ENCODE results near the gene TSSK1B.
"Not testable (repeated sequence)": the region's sequence is repeated elsewhere in the genome, so short reads cannot be mapped to it uniquely, and the experiment has no call there.

The TSSK1B gene, protein sequence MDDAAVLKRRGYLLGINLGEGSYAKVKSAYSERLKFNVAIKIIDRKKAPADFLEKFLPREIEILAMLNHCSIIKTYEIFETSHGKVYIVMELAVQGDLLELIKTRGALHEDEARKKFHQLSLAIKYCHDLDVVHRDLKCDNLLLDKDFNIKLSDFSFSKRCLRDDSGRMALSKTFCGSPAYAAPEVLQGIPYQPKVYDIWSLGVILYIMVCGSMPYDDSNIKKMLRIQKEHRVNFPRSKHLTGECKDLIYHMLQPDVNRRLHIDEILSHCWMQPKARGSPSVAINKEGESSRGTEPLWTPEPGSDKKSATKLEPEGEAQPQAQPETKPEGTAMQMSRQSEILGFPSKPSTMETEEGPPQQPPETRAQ
- 0 reads per million in 18 experiments for total RNA-seq

DNA sequence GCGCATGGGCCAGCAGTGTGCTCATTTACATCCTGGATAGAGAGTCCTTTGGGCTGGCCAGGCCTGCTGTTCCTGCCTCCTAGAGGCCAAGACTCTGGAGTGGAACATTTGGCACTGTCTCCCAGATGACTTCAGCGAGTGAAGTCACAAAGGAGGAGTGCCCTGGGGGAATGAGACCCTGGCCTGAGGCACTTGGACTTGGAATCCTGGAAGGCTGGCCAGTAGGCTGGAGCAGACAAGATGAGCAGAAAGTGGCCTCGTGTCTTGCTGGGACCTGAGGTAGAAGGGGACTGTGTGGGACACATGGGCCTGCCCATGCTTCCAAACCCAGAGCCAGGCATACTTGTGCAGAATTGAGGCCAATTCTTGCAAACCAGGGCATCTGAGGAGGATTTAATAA is at the start of gene TSSK1B:
TSSK1B (minus strand) TSS at position 101 of the 400 bp plus-strand sequence. CDS start 150 bp downstream, outside the sequence.
- DNase-seq = no peak

DNA sequence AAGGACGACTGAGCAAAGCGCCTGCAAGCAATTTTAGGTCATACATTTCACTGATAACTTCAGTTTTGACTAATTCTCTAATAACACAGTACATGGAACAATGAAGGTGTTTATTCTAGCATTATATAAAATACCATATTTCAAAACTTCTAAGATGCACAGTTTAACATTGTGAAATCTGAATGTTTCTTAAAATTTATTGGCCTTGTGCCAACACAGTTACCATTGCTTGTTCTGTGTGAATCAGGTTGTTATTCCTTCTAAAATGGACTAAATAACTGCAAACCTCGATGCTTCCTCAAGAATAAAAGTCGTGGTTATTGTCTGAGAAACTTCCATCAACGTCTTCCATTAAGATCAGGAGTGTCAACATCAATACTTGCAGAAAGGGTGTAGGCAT is 45.5 kb upstream of the TSSK1B start:
- DNase-seq = no peak

DNA sequence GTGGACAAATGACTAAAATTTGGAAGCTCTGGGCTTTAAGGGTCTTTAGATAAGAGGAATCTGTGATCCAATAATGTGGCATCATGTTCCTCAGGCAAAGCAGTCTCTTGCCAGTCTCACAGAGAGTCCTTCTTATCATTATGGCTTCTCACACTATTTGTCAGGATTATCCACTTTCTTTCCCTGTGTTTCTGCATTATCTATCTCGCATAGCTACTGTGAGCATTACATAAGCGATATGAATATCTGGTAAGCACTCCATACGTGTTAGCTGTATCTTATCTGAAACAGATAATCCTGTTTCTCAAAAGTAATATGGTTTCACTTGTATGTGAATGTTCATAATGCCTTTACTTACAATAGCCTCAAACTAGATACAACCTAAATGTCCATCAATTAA is 43.9 kb upstream of the TSSK1B start:
- no peak for DNase-seq

DNA sequence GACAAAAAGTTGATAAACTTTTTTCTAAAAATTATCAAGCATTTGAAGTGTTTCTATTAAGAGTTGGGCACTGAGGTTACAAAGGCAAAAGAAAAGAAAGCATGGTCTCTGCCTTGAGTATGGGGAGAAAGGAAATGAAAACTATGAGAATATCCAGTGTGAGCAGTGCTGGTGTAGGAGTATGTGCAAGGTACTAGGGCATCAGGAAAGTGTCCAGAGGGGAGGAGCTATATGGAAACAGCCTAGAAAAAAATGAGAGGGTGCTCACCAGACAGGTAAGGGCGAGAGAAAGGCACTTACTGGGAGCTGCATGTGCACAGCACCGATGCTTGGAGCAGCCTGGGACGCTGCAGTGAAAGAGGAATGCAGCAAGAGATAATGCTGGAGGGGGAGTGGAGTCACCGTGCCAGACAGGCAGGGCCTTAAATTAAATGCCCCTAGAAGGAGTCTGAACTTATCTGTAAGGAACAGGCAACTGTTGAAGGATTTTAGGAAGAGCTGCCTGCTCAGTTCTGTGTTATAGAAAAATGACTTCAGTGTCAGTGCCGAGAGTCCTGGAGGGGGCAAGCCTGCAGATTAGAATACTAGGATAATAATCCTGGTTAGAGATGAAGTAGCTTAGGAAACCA is 39.4 kb upstream of the TSSK1B start:
- DNase-seq = no peak

DNA sequence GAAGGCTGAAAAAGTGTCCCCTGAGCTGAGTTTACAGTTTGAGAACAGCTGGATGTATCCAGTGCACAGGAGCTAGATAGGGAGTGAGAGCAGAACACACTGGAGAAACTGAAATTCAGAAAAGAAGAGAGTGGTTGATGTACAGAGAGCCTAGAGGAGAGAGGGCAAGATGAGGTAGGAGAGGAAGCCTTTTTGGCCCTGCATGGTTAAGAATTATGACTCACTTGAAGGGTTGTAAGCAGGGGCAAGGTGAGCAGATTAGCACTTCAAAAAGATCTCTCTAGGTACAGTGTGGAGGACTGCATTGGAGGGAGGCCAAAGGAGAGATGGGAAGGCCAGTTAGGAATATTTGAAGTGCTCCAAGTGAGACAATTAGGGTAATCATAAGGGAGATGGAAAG is 28.2 kb upstream of the TSSK1B start:
- no peak for DNase-seq

DNA sequence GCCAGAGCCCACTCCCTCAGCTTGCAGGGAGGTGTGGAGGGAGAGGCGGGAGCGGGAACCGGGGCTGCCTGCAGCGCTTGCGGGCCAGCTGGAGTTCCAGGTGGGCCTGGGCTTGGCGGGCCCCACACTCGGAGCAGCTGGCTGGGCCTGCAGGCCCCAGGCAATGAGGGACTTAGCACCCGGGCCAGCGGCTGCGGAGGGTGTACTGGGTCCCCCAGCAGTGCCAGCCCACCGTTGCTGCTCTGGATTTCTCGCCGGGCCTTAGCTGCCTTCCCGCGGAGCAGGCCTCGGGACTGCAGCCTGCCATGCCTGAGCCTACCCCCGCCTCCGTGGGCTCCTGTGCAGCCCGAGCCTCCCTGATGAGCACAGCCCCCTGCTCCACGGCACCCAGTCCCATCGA is 22.3 kb upstream of the TSSK1B start:
- DNase-seq = not testable (repeated sequence)

DNA sequence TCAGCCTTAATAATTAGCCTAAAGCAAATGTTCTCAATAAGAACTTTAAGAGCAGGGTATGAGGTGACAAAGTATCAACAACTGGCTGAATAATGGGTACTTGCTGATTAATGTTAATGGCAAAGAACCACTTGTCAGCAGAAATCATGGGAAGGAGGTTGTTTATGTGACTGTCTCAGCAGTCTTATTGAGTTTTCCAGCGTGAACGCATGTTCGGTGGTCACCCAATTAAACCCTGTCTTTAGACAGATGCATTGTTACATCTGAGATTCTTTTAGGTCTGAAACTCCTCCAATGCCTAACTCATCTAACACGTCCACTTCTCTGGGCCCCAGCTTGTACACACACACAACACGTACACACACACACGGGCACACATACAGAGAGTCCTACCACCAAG is 18.2 kb upstream of the TSSK1B start:
- no peak for DNase-seq

DNA sequence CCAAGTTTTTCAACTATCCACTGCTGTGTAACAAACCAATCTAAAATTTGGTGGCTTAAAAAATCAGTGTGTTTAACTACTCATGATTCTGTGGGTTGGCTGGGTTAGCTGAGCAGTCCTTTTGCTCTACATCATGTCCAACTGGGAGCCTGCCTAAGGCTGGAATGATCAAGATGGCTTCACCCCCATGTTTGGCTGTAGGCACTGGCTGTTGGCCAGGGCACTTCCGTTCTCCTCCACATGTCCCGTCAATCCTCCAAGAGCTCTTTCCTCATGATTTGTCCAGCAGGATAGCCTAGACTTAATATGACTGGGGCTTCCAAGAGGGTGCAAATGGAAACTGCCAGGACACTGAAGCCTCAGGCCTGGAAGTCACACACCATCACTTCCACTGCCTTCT is 17.0 kb upstream of the TSSK1B start:
- DNase-seq = no peak

DNA sequence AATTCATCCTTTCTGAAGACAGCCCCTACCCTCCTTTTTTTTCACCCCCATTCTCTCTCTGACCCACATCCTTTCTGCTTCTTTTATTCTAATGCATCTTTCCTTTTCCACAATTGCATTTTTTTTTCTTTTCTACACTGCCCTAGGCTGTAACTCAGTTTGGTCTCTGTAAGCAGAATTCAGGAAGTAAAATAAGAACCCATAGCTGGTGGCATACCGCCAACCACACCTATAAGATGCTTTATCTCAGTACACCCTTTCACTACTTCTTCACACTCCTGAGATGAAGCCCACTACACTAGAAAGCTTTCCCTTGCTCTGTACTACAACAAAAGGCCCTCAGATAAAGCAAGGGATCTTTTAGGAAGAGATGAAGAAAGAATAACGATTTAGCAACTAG is 16.1 kb upstream of the TSSK1B start:
- no peak for DNase-seq

DNA sequence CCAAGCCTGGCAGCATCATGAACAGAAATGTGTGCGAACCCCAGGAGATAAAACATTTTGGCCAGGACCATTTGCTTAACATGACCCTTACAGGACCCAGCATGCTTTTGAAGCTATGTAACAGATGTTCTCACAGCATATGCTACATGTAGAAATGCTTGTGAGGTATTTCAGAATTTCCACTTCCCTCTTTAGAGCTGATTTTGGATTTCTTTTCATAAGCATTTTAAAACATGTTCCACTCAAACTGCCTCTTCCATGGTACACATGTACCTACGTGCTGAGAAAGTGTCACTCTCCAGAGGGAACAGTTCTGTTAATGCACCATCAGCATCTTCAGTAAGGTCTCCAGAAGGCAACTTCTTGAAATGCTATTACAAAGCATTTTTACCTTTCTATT is 15.7 kb upstream of the TSSK1B start:
- no peak for DNase-seq

DNA sequence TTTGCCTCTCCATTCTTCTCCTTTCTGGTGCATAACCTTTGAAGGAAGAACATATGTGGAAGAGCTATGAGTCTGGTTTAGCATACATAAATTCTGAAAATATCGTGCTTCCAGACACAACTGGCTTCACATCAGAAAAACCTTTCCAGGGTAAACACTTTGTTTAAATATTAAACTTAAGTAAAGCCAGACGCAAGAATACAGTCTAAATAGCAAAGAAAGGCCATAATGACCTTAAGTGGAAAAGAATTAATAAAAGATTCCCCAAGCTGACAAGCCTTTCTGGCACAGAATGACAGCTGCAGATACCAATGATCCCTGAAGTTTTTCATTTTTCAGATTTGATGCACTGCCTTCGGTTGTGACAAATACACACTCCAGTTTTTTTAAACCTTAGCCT is 13.5 kb upstream of the TSSK1B start:
- DNase-seq = no peak

DNA sequence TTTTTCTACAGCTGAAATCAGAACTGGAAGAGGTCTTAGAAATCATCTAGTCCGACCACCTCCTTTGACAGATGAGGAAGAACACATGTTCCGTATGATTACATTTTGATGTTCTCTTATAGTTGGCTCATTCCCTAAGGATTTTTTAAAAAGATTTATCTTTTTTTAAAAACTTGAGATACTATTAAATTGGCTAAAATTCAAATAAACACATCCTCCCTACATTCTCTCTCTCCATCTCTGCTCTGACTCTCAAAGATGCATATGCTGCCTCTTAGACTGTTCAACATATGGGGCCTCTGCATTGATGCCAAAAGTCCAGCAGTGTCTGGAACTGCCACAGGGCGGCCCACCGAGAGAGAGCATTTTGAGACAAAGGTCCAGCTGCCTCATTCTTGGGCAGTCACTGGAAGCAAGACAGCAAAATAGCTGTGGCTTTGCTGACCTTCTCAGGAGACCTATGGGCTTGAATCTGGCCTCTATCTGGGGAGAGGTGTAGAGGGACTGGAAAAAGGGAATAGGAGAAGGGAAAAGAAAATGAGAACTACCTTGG is 12.8 kb upstream of the TSSK1B start:
- DNase-seq = no peak

DNA sequence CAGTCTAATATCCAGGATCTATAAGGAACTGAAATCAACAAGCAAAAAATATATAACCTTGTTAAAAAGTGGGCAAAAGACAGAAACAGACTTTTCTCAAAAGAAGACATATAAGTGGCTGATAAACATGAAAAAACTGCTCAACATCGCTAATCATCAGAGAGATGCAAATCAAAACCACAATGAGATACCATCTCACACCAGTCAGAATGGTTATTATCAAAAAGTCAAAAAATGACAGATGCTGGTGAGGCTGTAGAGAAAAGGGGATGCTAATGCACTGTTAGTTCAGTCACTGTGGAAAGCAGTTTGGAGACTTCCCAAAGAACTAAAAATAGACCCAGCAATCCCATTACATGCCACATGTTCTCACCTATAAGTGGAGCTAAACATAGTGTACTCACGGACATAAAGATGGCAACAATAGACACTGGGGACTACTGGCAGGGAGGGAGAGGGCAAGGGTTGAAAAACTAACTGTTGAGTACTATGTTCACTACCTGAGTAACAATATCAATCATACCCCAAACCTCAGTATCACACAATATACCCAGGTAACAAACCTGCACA is 11.7 kb upstream of the TSSK1B start:
- DNase-seq = no peak

DNA sequence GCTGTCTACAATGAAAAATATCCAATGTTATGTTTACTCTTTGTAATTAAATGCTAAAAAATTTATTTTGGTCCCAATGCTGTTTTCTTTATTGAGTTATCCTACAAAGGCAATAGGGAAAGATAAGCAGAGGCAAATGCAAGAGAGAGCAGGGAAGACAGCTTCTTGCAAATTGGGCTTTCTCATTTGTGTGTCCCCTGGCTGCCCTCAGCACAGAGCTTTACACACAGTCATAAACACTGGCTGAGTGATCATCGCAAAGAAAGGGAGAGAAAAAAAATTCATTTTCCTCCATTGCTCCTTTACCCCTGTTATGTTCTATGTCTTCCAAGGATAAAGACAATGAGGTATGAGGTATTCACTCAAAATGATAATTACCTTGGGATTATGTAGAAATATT is 2.3 kb upstream of the TSSK1B start:
- DNase-seq = no peak

DNA sequence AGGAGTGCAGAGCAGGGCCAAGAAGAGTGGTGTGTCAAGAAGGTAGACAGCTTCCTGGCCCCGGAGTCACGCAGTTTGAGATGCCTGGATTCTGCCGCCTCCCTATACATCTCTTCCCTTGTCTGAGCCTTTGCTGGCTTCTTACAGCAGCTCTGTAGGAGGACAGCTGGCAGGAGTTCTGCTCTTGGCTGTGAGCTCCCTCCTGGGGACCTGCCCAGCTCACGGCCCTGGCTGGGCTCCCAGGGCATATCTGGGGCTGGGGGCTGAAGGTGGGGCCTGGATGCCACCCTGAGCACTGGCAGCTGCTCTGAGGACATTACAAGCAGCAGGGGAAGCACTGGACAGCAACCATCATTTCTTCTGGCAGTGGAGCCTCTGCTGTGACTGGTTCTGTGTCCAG is 786 bp upstream of the TSSK1B start:
- no peak for DNase-seq

DNA sequence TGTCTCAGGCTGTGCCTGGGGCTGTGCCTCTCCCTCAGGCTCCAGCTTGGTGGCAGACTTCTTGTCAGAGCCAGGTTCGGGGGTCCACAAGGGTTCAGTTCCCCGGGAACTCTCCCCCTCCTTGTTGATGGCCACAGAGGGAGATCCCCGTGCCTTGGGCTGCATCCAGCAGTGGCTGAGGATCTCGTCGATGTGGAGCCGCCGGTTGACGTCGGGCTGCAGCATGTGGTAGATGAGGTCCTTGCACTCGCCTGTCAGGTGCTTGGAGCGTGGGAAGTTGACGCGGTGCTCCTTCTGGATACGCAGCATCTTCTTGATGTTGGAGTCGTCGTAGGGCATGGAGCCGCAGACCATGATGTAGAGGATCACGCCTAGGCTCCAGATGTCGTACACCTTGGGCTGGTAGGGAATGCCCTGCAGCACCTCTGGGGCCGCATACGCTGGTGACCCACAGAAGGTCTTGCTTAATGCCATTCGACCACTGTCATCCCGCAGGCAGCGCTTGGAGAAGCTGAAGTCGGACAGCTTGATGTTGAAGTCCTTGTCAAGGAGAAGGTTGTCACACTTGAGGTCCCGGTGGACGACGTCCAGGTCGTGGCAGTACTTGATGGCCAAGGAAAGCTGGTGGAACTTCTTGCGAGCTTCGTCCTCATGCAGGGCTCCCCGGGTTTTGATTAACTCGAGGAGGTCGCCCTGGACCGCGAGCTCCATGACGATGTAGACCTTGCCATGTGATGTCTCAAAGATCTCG is 752 bp downstream of the TSSK1B start:
- DNase-seq = no peak

DNA sequence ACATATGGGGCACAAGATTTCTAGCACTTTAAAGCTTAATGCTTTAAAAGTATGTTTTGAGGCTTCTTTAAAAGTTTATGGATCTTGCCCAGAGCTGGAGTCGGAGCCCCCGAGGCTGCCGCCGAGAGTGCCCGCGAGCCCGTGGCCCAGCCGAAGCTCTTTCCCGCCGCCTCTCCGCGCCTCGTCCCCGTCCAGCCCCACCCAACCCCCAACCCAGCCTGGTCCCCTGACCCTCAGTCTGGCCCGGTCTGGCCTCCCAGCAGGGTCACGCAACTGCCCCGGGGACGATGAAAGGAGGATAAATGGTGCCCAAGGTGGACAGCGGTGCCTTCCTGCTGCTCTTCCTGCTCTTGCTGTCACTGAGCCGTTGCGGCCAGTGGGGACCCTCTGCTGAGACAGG is 1.7 kb downstream of the TSSK1B start:
- no peak for DNase-seq

DNA sequence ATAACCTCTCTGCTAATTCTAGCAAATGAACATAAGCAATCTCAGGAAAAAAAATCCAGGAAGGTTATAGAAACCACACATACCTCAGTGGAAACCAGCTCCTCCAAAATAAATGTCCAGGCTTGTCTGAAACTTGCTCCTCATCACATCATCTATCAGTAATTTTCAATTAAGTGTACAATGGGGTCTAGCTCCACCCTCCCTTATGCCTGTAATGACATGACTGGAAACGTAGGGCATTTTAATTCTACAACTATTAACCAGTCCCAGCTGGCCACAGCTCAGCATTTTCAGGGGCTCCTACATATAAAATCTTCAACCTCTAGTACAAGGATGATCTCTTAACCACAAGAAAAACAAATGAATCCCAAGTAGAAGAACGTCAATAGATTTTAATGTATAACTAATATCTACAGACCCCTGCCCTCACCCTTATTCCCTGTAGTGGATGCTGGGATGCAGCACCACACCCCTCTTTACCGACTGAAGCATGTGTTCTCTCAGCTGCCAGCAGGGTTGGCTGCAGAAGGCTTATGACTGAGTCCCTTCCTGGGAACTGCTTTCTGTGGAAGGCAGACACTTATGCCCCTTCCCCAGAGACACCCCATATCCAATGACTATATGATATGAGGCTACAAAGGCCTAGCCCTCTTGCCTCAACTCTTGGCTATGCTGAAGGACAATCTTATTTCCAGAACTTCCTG is 6.8 kb downstream of the TSSK1B start:
- DNase-seq = no peak

DNA sequence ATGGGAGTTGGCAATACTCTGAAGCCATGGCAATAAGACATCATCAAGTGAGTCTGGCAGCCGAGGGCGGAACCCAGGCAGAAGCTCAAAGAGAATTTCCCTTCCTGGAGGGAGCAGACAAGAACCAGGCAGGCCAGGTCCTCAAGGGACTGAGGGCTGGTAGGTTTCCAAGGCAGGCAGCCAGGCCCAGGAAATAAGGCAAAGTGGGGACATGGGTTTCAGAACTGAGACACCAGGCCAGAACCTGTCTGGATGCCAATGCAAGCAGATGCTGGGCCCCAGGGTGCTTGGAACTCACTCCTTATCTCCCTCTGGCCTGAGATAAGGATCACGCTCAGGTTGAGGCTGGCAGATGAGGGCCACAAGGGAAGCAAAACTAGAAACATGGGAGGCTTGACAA is 8.9 kb downstream of the TSSK1B start:
- DNase-seq = no peak

DNA sequence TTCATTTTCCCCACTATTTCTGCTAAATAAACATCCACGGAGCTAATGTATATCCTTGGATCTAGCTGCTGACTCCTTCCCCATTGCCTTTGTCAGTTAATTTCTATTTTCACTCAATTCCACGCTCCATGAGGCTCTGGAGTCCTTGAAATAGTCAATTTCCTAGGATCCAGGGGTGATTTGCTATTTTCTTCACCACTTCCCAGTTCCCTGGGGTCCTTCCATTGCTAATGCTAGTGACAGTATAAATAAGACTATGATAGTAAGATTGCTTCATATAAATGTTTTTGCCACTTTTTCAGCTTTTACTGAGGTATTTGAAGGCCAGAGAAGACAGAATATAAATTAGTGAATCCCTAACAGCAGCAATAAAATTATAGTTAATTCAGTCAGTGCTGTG is 13.1 kb downstream of the TSSK1B start:
- DNase-seq = no peak

DNA sequence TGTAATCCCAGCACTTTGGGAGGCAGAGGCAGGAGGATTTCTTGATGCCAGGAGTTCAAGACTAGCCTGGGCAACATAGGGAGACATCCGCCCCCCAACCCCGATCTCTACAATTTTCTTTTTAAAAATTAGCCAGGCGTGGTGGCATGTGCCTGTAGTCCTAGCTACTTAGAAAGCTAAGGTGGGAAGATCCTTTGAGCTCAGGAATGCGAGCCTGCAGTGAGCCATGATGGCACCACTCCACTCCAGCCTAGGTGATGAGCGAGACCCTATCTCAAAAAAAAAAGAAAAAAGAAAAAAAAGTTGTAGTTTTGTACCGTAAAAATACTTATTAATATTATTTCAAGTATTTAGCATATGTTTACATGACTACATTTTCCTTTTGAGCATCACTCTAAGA is 29.3 kb downstream of the TSSK1B start:
- no peak for DNase-seq

DNA sequence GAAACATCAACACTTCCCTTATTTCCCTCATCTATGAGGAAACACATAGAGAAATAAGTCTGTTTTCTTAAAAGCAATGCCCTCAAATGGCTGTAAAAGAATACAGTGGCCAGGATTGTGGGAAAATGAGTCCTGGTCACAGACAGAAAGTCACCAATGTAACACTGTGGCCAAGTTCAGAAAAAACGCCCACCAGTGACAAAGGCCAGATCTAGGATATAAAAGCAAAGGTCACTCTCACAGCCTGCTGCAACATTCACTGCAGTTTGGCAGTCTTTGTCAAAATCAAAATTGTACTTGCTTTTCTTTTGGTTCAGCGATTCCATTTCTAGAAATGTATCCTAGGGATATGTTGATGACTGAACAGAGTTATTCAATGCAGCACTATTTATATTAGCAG is 30.5 kb downstream of the TSSK1B start:
- DNase-seq = no peak

DNA sequence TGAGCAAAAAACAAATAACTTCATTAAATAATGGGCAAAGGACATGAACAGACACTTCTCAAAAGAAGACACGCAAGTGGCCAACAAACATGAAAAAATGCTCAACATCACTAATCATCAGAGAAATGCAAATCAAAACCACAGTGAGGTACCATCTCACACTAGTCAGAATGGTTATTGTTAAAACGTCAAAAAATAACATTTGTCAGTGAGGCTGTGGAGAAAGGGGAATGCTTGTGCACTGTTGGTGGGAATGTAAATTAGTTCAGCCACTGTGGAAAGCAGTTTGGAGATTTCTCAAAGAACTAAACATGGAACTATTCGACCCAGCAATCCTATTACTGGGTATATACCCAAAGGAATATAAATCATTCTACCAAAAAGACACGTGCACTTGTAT is 36.8 kb downstream of the TSSK1B start:
- not testable (repeated sequence) for DNase-seq
